ENCODE data around the gene CES5A. TPM values are rescaled to one million over a fixed set of nuclear protein-coding genes. Genes with fewer than 3 reads are reported as not detected.
"Not testable (repeated sequence)": the region's sequence is repeated elsewhere in the genome, so short reads cannot be mapped to it uniquely, and the experiment has no call there.

CES5A gene
- total and polyA plus RNA-seq, 2 of the 4 experiments (the other 2 are of a cell fraction), result not detected

DNA sequence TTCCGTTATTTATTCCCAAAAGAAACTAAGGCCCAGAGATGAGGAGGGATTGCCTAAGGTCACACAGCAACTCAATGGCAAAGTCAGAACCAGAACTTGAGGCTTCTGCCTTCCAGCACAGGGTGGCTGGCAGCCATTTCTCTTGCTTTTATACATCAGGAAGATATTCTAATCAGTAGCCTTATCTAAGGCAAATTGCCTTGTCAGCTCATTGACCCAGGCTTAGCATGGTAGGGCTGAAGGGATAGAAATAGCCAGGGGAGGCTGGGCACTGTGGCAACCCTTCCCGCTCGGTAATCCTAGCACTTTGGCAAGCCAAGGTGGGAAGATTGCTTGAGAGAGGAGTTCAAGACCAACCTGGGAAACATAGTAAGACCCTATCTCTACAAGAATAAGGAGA lies 40.0 kb downstream of the CES5A start:
- no CpG with 5 or more reads among the region's 3 CpGs for WGBS, 2 experiments (ENCODE audit: extremely low coverage in 2 of 2, insufficient read length in 1 of 2)
- H4K8ac ChIP-seq (ENCODE audit: low read depth in 2 of 2, low read length in 2 of 2); DNase-seq; in situ Hi-C loops (cut with MboI; ENCODE audit: low sequenced_read_pairs); H2AK5ac ChIP-seq (ENCODE audit: low read depth, low read length); H3K4me2 ChIP-seq (ENCODE audit: low read depth, low read length); ATAC-seq (ENCODE audit: low read depth); H4K91ac ChIP-seq (ENCODE audit: insufficient read depth, low read depth, low read length); H3K9ac ChIP-seq (ENCODE audit: low read depth, low read length); CTCF ChIA-PET; H2AFZ ChIP-seq (replicated peaks; ENCODE audit: low read length, poor library complexity); H3K4me1 ChIP-seq (ENCODE audit: control insufficient read depth, insufficient read depth, low read length); H3K9me3 ChIP-seq (ENCODE audit: control insufficient read depth, insufficient read depth, low read length); H2AK9ac ChIP-seq (replicated peaks; ENCODE audit: low read depth, low read length, poor library complexity); H3K56ac ChIP-seq (ENCODE audit: extremely low read depth, insufficient read depth, low read length); H3K36me3 ChIP-seq (ENCODE audit: control insufficient read depth, insufficient read depth, low read length); POLR2A ChIA-PET (ENCODE audit: unreplicated experiment); BruUV-seq (replicated peaks); H3K27ac ChIP-seq (ENCODE audit: insufficient read depth, low read length); H2BK120ac ChIP-seq (ENCODE audit: low read depth, low read length); H3K27me3 ChIP-seq (ENCODE audit: control insufficient read depth, insufficient read depth, low read length); H2BK15ac ChIP-seq (ENCODE audit: low read depth, low read length); H3K9me1 ChIP-seq (ENCODE audit: insufficient read depth, low read length); H3K4me3 ChIP-seq (ENCODE audit: insufficient read depth, low read depth, low read length); H2BK5ac ChIP-seq (ENCODE audit: low read depth, low read length, poor library complexity, severe bottlenecking); H2BK20ac ChIP-seq (ENCODE audit: low read depth, low read length); H3K14ac ChIP-seq (replicated peaks; ENCODE audit: low read depth, low read length); H3K4ac ChIP-seq (ENCODE audit: low read depth, low read length); H3K79me1 ChIP-seq (ENCODE audit: low read depth in 1 of 2, low read length in 2 of 2); dilution Hi-C loops (cut with HindIII; ENCODE audit: low sequenced_read_pairs, unreplicated experiment); H3K23ac ChIP-seq (ENCODE audit: low read depth, low read length); H3K18ac ChIP-seq (ENCODE audit: low read depth, low read length); intact Hi-C loops (cut with micrococcal nuclease); H4K20me1 ChIP-seq (ENCODE audit: insufficient read depth, low read length); H4K5ac ChIP-seq (ENCODE audit: low read depth, low read length): not testable (repeated sequence)

Measured in IMR-90 (cell line).